Spleen (tissue), 11 donors: ENCODE data around the gene TBKBP1. TPM values are rescaled to one million over a fixed set of nuclear protein-coding genes. Genes with fewer than 3 reads are reported as not detected.

Experiments
- DNase-seq: peaks from one replicate; pipeline ENCODE4 v3.0.0-alpha.2; 2020
- H3K27ac ChIP-seq, 8 donors: fragments of 200-600 bp; sonication (generic) in 7 of 8; 1 replicate in 4 of 8; 2 replicates in 4 of 8; pipeline versions ENCODE4 v1.5.0 to v1.8.0; 2016 to 2021; ENCODE audit warnings: inconsistent platforms in 4 of 8, mild to moderate bottlenecking in 4 of 8, moderate library complexity in 1 of 8
- H3K27me3 ChIP-seq, 7 donors: fragments of 200-600 bp; sonication (generic) in 6 of 7; replicated peaks in 1 of 7; 1 replicate in 4 of 7; 2 replicates in 3 of 7; pipeline versions ENCODE4 v1.5.0 to v1.8.0; 2016 to 2021; ENCODE audit warnings: inconsistent platforms in 3 of 7, mild to moderate bottlenecking in 1 of 7
- H3K36me3 ChIP-seq, 6 donors: fragments of 200-600 bp; sonication (generic) in 5 of 6; 1 replicate in 4 of 6; 2 replicates in 2 of 6; pipeline versions ENCODE4 v1.5.0 to v1.8.0; 2016 to 2021; ENCODE audit warnings: inconsistent platforms in 2 of 6
- H3K4me1 ChIP-seq, 6 donors: fragments of 200-600 bp; sonication (generic) in 5 of 6; 1 replicate in 3 of 6; 2 replicates in 3 of 6; pipeline versions ENCODE4 v1.5.0 to v1.8.0; 2016 to 2021; ENCODE audit warnings: inconsistent platforms in 3 of 6
- H3K4me3 ChIP-seq, 8 donors: fragments of 200-600 bp; sonication (generic) in 7 of 8; 1 replicate in 4 of 8; 2 replicates in 4 of 8; pipeline versions ENCODE4 v1.5.0 to v1.8.0; 2016 to 2021; ENCODE audit warnings: inconsistent platforms in 4 of 8, mild to moderate bottlenecking in 4 of 8, moderate library complexity in 2 of 8
- H3K9me3 ChIP-seq, 8 donors: fragments of 200-600 bp; sonication (generic) in 7 of 8; 1 replicate in 4 of 8; 2 replicates in 4 of 8; pipeline versions ENCODE4 v1.5.0 to v1.8.0; 2016 to 2021; ENCODE audit warnings: inconsistent platforms in 4 of 8
- CTCF ChIP-seq, 11 experiments: fragments of 200-600 bp in 7 of 11; fragments of 450-650 bp in 4 of 11; sonication (generic) in 4 of 11; IDR thresholded peaks in 8 of 11; conservative IDR thresholded peaks in 3 of 11; 1 replicate in 7 of 11; 2 replicates in 4 of 11; pipeline versions ENCODE4 v1.4.0 to v1.8.0; 2016 to 2021; ENCODE audit warnings: antibody characterized with exemption in 11 of 11, inconsistent platforms in 4 of 11, mild to moderate bottlenecking in 1 of 11
- POLR2A ChIP-seq, 3 donors: fragments of 450-650 bp; IDR thresholded peaks; one replicate each; pipeline ENCODE4 v1.5.1; 2017; ENCODE audit warnings: antibody characterized with exemption in 3 of 3, mild to moderate bottlenecking in 1 of 3
- POLR2AphosphoS5 ChIP-seq, 3 donors: sonication (generic); formaldehyde crosslinking; IDR thresholded peaks; one replicate each; pipeline ENCODE4 v1.5.1; 2017; ENCODE audit warnings: antibody characterized with exemption in 3 of 3
- WGBS, 5 donors: extraction: QIAGEN DNeasy Blood & Tissue Kit in 3 of 5; methylation state at CpG; one replicate each; pipeline versions ENCODE4 v1.1.5 to v1.1.7; 2013 to 2018; 5-methylcytosine and 5-hydroxymethylcytosine counted together
- intact Hi-C: fragments of 100-400 bp; cut with DNase I; formaldehyde crosslinking; loops from one replicate; pipeline ENCODE4 v1.15.0; 2023; ENCODE audit warnings: low total_unique reads
- polyA plus RNA-seq, 3 donors: library from polyadenylated mRNA; stranded (reverse); fragments of 200-250 nt; gene quantifications; one replicate each; pipeline ENCODE4 v1.2.1, GENCODE V29; 2013
- total RNA-seq, 7 donors: library from RNA; depleted of rRNA in 3 of 7; stranded (reverse); fragments of >200 nt in 3 of 7; fragmentation: NEBNext Ultra II Directional in 4 of 7; extraction: Animal tissue kit (Norgen Biotek cat#: 25700) in 4 of 7; gene quantifications; one replicate each; pipeline versions ENCODE4 v1.1.0 to v1.2.1, GENCODE V29; 2016 to 2021
- donor health status: healthy with polysubstance abuse.
- donor health status: DM: no; HTN: no; CAD: no; lungs with moderate emphysema.
- donor health status: DM: no; HTN: no; CAD: no.
- donor health status: Bipolar disorder and iron deficiency.
- donor health status: healthy.
- donor health status: DM: no; HTN: no; CAD: no.
- donor health status: DM: yes; HTN: yes; CAD: no.

The TBKBP1 gene
- total and polyA plus RNA-seq, 10 donors = 3.8 to 28.0 (median 16.9) TPM

GRCh38 chr17:47705536-47706530 is 11.9 kb downstream of the TBKBP1 start:
- Histone ChIP-seq H3K4me1 (peaks cover 49 to 76% (median 68%) of the 10 kb centered on the region in 6 donors), H3K36me3 (peaks cover 0 to 55% (median 18%) of the 10 kb centered on the region in 6 donors), H3K4me3 (no peak overlapping the region), H3K27ac (peak overlapping the region in 7 of 8 donors; percentile 4 to 85 (median 70)), H3K27me3 (no peaks in the 10 kb centered on the region), H3K9me3 (no peaks in the 10 kb centered on the region)
- intact Hi-C loops = no loop called here
- WGBS, 5 donors = 47 to 62% (median 52%) methylated on average over 11 to 12 of the region's 12 CpGs
- no peak for TF ChIP-seq POLR2AphosphoS5 (IDR thresholded peaks at IDR 0.05)
- TF ChIP-seq POLR2A (IDR thresholded peaks at IDR 0.05) = no peak
- no peak for TF ChIP-seq CTCF (IDR thresholded peaks at IDR 0.05 in 8 of 11, conservative IDR thresholded peaks at IDR 0.05 in 3 of 11)
- peak; percentile 64 for DNase-seq

- Histone ChIP-seq H3K36me3 (peaks cover 0 to 53% (median 26%) of the 10 kb centered on the region in 6 donors), H3K4me3 (no peak overlapping the region), H3K9me3 (no peaks in the 10 kb centered on the region), H3K4me1 (peaks cover 45 to 73% (median 64%) of the 10 kb centered on the region in 6 donors), H3K27me3 (no peaks in the 10 kb centered on the region), H3K27ac (peak overlapping the region in 5 of 8 donors; percentile 27 to 85 (median 50))
- intact Hi-C loops = no loop called here
- TF ChIP-seq CTCF (IDR thresholded peaks at IDR 0.05 in 8 of 11, conservative IDR thresholded peaks at IDR 0.05 in 3 of 11) (no peak), POLR2AphosphoS5 (IDR thresholded peaks at IDR 0.05) (no peak), POLR2A (IDR thresholded peaks at IDR 0.05) (no peak)
- DNase-seq = peak; percentile 52
- WGBS, 5 donors = 69 to 75% (median 74%) methylated on average over 4 of the region's 4 CpGs
Measured at GRCh38 chr17:47707056-47707804, 13.3 kb downstream of the TBKBP1 start.

- DNase-seq = no peak
- peak overlapping the region in 1 of 8 donors; percentile 85 for H3K27ac ChIP-seq
- H3K36me3 ChIP-seq = peaks cover 0 to 50% (median 26%) of the 10 kb centered on the region in 6 donors
- peaks cover 41 to 73% (median 62%) of the 10 kb centered on the region in 6 donors for H3K4me1 ChIP-seq
- 80 to 94% (median 92%) methylated on average over 3 of the region's 3 CpGs for WGBS, 5 donors
- TF ChIP-seq POLR2A (IDR thresholded peaks at IDR 0.05) (no peak), POLR2AphosphoS5 (IDR thresholded peaks at IDR 0.05) (no peak), CTCF (IDR thresholded peaks at IDR 0.05 in 8 of 11, conservative IDR thresholded peaks at IDR 0.05 in 3 of 11) (no peak)
- H3K4me3 ChIP-seq = no peak overlapping the region
- intact Hi-C loops = no loop called here
- H3K27me3 ChIP-seq = no peaks in the 10 kb centered on the region
- no peaks in the 10 kb centered on the region for H3K9me3 ChIP-seq
Measured at GRCh38 chr17:47707884-47708283, 13.9 kb downstream of the TBKBP1 start.
